Islet precursor cell (in vitro differentiated cells): ENCODE measurements around the gene CTBP2.

Experiments used
- DNase-seq: peaks from one replicate; pipeline ENCODE4 v3.0.0-alpha.2; 2018

The CTBP2 gene

GRCh38 chr10:125005312-125006187 is 154.8 kb downstream of the CTBP2 start:
- no peak for DNase-seq

DNA sequence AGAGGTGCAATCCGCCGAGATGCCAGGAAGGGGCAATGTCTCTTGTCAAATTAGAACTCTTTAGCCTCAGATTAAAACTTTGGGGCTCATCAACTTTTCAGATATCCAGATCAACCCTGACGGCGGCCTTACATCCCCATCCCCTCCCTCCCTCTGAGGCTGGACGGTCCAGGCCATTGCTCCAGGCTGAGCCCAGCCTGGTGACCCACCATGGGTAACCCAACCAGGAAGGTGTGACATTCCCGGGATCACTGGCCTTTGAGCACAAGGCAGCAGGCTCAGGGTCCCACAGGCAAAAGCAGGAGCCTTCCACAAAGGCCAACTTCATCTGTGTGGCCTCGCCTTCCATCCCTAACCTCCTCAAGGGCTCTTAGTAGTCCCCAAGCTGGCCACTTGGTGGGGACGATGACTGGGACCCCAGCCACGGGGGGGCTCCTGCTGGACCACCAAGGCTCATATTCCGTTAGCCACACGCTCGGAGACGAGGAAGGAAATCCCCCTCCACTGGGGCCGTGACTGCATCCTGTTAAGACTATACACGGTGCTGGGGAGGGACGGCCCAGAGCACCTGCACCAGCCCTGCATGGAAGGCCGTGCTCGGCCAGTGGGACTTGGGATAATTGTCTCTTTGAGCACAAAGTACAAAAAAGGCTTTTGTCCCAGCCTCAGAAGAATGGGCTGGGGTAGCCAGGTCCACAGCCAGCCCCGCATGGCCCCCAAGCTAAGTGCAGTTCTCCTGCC is 155.6 kb downstream of the CTBP2 start:
- DNase-seq = peak; percentile 44

GRCh38 chr10:125003901-125004467 is 156.4 kb downstream of the CTBP2 start:
- peak; percentile 46 for DNase-seq

DNA sequence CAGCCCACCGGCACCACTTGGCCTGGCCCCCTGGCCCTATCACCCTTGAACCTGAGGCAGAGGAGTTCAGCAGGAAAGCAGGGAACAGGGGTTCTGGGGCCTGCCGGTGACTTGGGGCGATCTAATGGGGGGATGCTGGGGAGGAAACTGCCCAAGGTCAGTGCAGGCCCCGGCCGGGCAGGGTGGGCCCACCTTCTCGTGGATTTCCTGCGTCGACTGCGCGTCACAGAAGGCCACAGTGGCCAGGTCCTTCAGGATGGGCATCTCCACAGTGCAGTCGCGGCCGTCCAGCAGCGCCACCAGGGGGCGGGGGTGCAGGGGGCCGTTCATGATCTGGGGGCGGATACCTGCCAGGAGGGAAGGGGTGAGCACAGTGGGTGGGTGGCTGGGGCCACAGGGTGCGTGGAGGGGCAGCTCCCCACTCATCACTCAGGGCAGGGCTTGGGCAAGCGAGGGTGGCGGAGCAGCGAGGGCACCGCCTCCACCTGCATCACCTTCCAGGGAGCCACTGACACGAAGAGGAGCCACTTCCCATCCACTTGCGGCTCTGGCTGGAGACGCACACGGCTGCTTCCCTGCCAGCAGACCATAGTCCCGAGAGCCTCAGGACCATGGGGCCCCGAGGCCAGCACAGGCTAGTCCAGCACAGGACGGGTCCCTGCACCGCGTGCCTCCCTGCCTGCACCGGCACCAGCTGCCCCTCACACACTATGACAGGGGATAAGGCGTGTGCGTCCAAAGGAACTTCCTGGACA is 157.0 kb downstream of the CTBP2 start:
- DNase-seq = peak; percentile 52

- DNase-seq = peak; percentile 47
These were observed 157.8 kb downstream of the CTBP2 start for GRCh38 chr10:125002423-125003145.

DNA sequence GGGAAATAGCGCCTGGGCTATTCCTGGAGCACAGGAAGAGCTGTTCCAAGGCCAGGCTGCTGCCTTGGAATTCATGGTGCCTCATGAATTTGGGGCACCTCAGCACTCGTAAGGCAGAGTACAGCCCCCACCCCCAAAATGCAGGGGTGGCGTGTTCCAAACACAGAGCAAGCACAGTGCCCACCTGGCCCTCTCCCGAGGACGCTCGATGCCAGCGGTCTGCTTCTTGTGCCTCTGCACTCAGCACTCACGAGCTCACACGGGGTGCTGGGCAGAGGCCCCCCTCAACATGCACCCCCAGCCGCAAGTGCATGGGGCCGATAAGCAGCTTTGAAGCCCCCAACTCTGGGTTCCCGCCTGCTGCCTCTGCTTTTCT is 158.3 kb downstream of the CTBP2 start:
- DNase-seq = no peak

GRCh38 chr10:125001313-125002046 is 158.9 kb downstream of the CTBP2 start:
- peak; percentile 49 for DNase-seq

- DNase-seq = peak; percentile 71
These were observed 159.7 kb downstream of the CTBP2 start for GRCh38 chr10:125000366-125001312.

- peak; percentile 47 for DNase-seq
These were observed 160.7 kb downstream of the CTBP2 start for GRCh38 chr10:124999433-125000365.

GRCh38 chr10:124998624-124999291 is 161.6 kb downstream of the CTBP2 start:
- DNase-seq = peak; percentile 35

DNA sequence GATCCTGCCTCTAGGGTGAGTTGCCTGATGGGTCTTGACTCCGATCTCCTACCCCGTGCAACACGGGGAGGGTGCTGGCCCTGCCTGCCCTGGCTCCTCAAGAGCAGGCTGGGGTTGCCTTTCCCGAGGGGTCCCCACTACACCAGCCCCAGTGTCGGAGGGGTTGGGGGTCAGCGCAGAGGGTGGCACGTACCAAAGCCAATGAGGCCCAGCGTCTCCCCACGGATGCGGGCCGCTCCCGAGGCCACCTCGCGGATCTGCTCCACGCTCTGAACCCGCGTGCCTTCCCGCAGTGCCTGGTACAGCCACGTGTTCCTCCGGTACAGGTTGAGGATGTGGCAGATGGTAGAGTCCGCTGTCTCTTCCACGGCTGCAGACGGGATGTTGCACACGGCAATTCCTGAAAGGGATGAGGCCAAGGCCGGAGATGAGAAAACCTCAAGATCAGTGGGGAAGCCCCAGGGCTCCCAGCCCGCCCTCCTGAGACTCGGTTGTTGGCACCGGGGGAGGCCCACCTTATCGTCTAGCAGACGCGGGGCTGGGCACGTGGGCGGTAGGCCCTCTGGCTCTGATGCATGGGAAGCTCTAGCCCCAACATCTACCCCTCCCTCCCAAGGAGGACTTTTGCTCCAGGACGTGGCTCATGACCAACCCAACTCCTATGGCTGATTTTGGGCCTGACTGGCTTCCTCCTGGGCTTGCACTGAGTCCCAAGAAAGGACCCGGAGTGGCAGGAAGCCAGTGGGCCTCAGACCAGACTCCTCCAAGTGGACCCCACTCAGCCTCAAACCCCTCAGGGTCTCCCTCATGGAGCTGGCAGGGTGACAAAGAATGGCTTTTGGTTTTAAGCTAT is 162.4 kb downstream of the CTBP2 start:
- peak; percentile 44 for DNase-seq

DNA sequence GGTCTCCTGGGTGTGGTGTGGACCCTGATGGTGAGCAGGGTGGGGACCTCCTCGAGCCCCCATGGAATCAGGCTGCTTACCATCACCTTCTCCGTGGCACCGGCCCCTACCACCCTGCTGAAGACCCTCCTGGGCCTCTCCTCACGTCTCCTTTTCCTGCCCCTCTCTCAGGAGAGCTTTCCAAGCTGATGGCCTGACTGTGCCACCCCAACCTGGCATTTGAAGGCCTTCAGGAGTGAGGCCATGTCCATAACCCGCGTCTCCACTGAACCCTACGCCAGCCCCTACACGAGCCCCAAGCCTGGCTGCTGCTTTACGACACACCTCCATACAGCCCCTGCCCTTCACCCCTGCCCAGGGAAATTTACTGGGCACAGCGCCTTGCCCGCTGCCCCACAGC is 163.1 kb downstream of the CTBP2 start:
- DNase-seq = no peak

DNA sequence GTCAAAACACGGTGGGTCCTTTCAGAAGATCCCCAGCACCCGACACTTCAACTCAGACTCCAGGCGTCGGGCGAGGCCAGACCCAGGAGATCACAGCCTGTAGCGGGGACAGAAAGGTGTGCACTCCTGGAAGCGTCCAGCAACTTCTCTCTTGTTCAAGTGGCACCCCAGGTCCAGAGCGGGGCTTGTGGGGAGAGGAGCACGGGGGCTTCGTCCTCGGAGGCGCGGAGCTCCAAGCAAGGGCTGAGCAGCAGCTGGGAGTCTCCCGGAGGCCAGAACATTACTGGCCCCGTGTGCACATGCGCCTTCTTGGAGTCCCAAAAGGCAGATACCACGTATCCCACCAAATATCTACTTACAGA is 163.5 kb downstream of the CTBP2 start:
- DNase-seq = peak; percentile 48

DNA sequence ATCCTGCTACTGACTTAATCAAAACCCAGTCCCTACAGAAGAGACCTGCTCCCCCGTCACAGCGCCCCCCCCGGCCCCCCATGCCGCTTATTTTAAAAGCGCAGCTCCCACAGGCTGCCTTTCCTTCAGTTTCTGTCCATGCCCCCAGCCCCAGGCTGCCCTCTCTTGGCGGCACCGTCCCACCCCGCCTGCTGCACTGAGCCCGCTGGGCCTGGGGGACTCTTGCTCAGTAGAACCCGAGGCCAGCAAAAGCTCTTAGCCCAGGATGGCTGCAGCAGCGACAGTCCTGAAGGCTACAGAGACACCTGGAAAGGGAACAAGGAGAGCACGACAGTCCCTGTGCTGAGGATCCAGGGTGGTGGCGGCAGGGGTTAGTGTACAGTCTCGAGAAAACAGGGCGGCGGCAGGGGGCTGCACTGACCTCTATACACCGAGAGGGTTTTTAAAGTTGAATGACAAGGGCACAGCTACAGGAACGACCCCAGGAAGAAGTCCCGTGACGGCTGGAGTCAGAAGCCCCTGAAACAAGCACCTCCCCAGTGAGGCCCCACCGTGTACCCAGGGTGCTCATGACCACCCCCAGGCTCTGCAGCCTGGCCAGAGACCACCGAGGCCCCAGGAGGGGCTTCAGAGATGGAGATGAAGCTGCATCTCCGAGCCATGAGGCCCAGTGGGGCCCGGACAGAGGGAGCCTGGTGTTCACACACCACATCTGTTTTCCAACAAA is 164.1 kb downstream of the CTBP2 start:
- DNase-seq = peak; percentile 38

- peak; percentile 41 for DNase-seq
These were observed 164.8 kb downstream of the CTBP2 start for GRCh38 chr10:124995605-124996004.

- DNase-seq = peak; percentile 45
These were observed 165.5 kb downstream of the CTBP2 start for GRCh38 chr10:124994573-124995473.
